GM21390 (cell line): ENCODE data around the gene FNIP2.
"Not testable (repeated sequence)": the region's sequence is repeated elsewhere in the genome, so short reads cannot be mapped to it uniquely, and the experiment has no call there.

ENCODE experiments used
- ATAC-seq: cut with Tn5 transposase; IDR thresholded peaks from one replicate; pipeline ENCODE4 v1.9.1; 2021; ENCODE audit not compliant: unreplicated experiment

FNIP2 gene

DNA sequence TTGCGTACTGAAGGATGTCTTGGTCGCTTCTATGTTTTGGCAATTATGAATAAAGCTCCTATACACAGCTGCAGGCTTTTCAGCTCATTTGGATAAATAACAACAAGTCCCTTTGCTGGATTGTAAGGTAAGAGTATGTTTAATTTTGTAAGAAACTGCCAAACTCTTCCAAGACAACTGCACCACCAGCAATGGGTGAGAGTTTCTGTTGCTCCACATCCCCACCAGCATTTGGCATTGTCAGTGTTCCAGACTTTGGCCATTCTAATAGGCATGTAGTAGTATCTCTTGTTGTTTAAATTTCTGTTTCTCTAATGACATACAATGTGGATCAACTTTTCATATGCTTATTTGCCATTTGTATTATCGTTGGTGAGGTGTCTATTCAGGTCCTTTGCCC, 44.3 kb downstream of the FNIP2 start:
- no peak for ATAC-seq

DNA sequence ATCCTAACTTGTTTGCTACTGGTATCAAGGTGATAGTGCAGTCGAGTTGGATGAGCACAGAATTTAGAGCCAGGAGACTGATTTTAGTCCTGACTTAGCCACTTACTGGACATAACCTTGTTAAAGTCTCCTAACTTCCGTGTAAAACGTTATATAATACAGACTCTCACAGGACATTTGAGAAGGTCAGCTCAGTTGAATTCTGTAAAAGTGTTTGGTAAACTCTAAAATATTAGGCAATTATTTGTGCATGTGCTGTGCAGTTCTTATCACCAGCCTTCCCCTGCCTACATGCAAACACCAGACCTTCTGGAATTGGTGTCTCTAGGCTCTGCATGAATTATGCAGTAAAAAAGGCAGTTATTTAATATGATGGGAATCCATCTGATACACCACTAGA, 45.4 kb downstream of the FNIP2 start:
- no peak for ATAC-seq

DNA sequence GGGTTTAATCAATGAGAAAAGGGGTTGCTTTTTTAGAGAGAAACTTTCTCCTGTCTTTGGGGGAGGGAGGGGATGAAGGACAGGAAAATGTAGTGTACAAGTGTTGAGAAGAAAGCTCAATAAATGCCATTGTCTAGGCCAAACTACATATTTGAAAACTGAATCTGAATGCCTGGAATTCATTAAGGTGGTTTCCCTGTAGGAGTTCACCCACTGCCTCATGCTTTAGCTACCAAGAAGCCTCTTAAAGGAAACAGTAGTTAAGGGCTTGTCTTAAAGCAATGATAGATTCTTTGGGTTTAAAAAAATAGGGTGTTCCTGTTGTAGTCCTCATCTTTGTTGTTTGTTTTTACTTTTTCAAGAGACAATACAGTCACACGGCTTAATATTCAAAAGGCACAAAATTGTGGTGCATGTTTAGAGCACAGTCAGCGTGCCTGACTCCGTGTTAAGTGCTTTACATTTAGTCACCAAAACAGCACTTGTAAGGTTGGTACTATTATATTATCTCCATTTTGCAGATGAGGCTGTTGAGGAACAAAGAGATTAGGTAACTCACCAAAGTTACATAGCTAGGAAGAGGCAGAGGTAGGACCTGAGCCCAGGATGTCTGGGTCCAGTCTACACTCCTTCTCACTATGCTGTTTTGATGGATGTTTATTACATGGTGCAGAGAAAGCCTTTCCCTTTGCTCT, 46.0 kb downstream of the FNIP2 start:
- ATAC-seq, result no peak

DNA sequence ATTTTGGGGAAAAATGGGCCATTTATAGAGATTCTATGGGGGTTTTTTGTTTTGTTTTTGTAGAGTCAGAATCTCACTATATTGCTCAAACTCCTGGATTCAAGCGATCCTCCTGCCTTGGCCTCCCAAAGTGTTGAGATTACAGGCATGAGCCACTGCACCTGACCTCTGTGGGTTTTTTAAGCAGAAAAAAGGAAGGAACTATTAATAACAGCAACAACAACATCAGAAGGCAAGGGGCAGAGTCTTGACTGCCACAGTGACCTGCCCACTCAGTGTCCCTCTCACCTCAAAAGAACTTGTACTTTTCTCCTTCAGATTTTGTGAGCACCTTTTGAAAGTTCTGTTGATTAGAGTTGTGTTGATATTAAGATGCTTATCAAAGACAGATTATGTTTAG, 48.1 kb downstream of the FNIP2 start:
- ATAC-seq, result no peak

DNA sequence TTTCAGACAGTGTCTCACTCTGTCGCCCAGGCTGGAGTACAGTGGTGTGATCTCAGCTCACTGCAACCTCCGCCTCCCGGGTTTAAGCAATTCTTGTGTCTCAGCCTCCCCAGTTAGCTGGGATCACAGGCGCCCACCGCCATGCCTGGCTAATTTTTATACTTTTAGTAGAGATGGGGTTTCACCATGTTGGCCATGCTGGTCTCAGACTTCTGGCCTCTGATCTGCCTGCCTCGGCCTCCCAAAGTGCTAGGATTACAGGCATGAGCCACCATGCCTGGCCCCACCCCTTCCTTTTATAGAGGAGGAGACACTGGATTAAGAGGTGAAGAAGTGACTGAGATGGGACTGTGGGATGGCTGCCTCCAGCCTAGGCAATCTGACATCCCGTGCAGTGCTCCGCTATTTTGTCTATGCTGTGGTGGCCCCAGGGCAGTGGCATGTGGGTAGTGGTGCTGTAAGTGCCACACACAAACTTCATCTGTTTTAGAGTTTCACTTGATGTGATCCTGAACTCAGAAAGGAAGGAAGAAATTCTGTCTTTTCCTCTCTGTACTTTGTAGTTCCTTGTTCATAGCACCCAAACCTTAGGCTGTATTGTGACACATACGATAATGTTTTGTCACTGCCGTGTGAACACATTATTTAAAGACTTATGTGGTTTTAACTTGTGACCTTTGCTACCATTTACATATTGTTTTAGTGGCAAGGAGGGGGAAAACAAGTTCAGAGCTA, 48.9 kb downstream of the FNIP2 start:
- ATAC-seq, result peak; percentile 51

DNA sequence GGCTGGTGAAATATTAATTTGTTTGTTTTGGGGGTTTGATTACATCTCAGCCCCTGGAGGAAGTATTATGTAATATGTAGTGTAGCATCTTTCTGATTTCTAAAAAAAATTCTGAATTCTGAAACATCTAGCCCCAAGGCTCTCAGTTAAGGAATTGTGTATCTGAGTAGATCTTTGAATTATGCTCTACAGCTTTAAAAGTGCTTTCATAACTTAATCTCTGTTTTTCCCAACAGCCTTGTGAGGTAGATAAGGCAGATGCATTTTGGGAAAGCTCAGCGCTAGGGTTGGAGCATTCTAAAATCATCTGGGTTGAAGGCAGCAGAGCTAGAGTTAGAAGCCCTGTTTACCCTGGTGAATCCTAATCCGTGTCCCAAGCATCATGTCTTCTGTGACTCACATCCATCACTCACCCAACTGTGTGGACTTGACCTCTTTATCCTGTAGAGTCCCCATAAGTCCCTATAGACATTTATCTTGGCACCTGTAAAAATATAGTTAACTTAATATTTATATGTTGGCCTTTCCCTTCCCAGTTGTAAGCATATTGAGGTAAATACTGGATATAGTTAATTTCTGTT, 49.8 kb downstream of the FNIP2 start:
- ATAC-seq, result no peak

DNA sequence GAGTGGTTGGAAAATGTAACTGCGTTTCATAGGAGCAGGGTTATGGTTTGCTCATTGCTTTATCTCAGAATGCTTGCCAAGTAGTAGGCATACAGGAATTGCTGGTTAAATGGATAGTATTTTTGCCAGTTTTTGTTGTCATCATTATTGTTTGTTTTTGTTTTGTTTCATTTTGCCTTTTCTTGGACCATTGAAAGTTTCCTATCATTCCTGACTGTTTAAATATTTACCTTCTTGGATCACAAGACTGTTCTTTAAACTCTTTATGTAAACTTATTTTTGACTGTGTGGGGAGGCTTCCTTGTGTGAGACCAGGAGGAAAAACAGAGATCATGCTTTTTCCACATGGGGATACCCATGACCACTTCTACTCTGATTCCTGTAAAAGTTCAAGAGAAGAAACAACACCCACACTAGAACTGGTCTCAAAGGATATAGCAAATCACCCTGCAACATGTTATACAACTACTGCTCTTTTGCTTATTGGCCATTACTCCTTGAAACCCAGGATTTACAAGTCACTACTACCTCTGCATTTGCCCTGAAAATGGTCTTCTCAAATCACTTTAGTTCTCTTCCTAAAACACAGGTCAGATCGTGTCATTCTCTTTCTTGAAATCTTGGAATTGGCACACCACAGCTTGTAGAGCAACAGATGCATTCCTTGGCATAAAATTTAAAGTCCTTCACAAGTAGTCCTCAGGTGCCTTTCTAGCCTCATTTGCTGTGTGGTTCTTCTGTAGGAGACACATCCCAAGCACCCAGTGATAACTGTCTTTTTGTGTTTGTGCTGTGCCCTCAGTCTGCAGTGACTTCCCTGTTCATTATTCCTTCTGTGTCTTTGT, 51.3 kb downstream of the FNIP2 start:
- no peak for ATAC-seq

DNA sequence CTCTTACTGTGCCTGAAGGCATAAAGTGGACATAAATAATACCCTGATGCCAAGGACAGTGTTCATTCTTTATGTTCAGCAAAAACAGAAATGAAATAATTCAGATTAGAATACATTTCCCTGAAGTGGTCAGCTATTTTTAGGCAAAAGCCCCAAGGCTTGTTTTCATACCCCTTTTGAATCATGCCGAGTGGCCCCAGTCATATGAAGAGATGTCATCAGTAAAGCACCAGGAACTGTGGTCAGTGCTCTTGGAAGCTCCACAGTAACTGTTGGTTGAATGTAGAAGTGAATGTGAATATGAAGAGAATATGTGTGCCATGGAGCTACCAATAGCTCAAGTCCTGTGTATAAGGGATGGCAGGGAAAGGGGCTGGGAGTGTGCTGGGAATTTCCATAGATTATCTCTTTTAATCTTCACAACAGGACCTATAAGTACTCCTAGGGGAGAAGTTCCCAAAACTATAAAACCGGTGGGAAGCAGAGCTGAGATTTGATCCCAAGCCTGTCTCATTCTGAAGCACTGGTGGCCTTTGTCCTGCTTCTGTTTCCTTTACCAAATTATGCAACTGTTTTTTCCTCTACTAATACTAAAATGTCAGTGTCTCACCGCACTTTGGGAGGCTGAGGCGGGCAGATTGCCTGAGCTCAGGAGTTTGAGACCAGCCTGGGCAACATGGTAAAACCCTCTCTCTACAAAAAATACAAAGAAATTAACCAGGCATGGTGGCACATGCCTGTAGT, 52.6 kb downstream of the FNIP2 start:
- ATAC-seq, result peak; percentile 42

DNA sequence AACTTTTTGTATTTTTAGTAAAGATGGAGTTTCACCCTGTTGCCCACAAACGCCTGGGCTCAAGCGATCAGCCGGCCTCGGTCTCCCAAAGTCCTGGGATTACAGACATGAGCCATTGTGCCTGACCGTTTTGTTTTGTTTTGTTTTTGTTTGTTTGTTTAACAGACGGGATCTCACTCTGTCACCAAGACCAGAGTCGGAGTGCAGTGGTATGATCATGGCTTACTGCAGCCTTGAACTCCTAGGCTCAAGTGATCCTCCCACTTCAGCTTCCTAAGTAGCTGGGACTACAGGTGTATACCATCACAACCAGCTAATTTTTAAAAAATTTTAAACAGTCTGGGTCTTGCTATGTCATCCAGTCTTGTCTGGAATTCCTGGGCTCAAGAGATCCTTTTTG, 53.5 kb downstream of the FNIP2 start:
- no peak for ATAC-seq

DNA sequence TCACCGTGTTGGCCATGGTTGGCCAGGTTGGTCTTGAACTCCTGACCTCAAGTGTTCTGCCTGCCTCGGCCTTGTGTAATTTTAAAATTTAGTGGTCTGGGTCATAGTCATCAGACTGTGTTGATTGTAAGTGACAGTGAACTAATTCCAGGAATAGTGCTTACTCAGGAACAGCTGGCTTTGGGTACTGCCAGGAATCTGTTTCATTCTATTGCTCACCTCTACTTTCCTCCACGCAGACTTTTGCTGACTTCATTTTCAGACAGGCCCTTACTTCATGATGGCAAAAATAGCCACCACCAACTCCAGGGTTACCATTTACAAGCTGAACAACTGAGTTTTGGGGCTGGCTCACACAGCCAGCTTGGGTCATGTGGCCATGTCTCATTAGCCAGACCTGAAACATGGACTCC, 54.6 kb downstream of the FNIP2 start:
- ATAC-seq, result peak; percentile 16

DNA sequence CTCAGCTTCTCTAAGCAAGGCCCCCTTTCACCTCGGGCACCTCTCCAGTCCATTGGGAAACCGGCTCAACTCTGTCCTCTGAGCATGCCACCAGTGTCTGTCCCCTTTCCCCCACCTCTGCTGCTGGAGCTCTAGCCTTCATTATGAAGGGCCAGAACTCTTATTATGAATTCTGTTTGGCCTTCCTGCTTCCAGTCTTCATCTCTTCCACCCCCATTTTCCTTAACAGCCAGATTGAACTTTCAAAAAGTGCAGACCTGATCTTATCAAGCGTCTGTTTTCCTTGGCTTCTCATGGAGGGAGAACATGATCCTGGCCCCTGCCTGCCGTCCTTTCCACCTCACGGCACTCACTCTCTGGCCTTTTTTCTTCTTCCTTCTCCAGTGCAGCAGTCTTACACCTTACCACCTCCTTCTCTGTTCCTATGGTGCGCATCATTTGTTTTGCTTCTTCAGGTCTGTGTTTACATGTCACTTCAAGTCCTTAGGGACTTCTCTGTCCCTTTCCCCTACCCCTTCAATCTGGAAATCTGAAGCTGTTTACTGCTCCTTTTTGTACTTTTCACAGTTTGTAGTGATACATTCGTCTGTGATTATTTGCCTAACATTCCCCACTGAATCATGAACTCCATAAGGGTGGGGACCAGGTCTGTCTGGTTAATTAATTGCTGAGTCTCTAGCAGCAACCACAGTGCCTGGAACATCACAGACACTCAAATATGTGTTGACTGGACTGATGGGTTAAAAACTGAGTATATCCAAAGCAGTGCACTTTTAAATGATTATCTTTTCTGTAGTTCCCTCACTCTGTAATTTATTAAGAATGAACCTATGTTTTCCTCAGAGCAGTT, 55.8 kb downstream of the FNIP2 start:
- ATAC-seq, result no peak

DNA sequence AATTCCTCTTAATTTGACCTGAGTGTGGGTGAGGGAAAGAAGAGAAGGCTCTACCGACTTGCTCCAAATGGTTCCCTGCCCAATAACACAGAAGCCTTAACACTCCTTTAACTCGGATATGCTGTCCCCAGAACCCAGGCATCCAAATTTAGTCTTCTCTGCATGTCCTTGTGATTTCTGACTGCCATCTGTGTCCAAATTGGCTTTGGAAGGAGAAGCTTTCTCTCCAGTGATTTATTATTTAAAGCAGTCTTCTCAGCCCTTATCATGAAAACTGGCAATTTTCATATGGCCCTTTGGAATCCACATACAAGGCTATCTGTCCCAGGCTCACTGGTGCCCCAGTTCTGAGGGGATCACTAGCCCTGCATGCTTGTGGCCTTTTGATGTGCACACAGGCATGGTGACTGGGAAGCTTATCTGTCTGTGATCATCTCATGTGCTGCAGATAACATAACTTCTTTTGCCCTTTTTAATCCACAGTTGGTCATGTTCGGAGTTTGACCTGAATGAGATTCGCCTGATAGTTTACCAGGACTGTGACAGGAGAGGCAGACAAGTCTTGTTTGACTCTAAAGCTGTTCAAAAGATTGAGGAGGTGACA, 56.7 kb downstream of the FNIP2 start:
- ATAC-seq, result peak; percentile 2

DNA sequence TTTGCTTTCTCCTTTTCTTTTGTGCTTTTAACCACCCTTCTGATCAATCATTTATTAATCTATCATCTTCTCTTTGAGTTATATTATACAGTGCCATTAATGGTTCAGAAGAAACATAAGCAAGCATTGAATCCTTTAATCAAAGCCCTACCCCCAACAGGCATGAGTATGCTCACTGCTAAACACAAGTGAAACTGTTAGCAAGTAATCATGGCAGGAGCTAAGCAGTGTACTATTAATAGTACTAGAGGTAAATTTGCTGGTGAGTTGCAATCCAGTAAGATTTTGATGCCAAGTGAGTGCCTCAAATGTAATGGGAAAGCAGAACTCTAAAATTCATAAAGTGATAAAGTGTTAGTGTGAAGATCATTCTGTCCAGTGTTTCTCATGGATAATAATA, 57.2 kb downstream of the FNIP2 start:
- peak; percentile 63 for ATAC-seq

DNA sequence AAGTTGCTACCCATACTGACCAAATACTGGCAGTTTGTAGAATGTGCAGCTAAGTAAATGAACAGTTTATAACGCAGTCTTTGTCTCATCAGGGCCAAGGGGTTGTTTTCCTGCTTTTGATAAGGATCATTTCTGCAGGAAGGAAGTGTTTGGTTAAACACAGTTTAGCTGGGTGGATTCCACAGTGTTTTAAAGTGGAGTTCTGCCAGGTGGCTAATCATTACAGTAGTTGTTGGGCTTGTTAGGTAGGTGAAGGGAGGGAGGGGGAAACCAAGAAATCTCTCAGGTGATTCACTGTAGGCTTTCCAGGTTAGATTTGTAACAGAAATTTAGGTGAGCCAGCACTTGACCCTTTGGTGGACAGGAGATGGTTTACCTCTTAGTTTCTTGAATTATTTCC, 58.1 kb downstream of the FNIP2 start:
- ATAC-seq, result peak; percentile 33

DNA sequence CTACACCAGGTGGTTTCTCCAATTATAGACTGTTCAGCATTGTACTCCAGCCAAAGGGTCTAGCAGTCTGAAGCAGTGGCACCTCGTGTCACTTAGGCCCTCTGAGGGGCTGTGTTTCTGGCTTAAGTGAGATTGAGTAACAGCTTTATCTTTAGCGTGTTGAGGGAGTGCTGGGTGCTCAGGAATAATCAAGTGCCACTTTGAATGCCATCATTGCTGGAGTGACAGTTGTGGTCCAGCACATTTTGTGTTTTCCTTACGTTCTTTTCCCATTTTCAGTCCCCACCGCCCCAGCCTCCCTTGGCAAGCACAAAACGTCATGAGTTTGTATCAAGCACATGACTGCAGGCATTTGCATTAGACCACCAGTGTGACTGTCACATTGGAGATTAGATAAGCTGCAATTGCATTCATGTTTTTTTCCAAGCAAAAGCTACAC, 58.7 kb downstream of the FNIP2 start:
- ATAC-seq, result no peak

DNA sequence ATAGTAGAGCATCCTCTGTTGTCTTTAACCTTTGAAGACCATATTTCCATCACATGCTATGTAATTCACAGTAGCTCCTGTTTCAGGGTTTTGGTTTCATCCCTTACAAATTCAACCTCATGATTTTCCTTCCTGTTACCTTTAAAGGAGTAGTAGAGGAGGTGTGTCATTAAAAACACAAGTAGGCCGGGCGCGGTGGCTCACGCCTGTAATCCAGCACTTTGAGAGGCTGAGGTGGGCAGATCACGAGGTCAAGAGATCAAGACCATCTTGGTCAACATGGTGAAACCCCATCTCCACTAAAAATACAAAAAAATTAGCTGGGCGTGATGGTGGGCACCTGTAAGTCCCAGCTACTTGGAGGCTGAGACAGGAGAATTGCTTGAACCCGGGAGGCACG, 59.3 kb downstream of the FNIP2 start:
- ATAC-seq, result not testable (repeated sequence)

DNA sequence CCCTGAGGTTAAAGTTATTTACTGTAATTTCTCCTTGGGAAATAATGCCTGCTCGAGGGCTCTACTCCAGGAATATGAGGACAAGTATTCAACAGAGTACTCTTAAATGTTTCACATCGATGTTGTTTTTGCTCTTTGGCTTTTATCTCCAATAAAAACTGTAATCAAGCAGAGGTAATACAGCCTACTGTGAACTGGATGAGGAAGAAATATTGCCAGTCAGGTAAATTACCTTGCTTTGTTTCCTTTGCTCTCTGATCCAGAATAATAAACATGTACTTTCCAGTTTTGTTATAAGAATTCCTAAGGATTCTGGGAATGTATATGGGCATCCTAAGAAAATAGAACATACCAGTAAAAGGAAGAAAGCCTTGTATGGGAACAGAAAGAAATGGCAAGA, 60.4 kb downstream of the FNIP2 start:
- no peak for ATAC-seq

DNA sequence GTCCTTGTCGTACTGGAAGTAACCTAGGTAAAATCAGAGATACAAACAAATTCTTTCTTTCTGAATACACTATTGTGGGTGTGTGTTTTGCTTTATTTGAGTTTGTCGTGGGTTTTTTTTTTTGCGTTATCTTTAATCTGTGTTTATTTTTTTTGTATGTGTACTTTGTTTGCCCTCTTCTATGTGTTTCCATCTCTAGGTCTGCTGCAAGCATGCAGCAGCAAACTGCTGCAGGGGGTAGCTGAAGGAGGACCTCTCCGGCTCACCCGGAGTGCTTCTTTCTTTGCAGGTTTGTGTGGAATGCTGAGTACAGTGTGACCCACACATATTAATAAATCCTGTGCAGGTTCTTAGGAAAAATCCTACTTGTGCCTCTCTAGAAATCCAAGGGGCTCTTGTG, 64.8 kb downstream of the FNIP2 start:
- ATAC-seq, result no peak

DNA sequence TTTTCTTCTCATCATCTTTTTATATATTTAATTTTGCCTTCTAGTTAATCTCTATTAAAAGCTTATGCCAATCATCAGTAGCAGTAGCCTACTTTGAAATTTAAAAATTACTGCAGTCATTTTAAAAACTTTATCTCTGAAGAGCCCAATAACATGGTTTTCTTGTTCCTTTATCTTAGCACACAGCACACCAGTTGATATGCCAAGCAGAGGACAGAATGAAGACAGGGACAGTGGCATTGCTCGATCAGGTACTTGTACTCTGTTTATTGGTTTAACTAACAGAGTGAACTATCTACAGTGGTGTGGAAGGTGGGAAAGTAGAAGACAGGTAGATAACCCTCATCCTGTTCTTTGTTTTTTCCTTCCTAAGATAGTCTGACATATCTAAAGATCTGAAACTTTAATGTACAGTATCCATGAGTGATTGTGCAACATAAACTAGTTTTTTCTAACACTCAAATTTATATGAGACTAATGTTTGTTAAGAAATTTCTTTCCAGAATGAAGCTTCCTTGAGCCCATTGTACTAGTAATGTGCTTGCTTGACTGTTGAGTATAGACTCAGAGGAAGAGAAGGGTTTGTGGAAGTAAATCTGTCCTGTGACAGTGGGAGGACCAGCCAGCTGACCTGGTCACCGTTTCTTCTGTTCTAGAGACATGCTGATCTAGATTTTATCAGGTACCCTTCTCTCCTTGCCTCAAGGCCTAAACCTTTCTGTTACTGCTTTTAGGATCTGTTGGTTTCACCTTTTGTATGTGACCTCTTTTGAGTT, 66.6 kb downstream of the FNIP2 start:
- ATAC-seq, result no peak
